GM12878 (cell line): ENCODE results near the gene PDCD10. TPM values are rescaled to one million over a fixed set of nuclear protein-coding genes. Genes with fewer than 3 reads are reported as not detected.

Experiments used
- ATF7 ChIP-seq: fragments of 450-650 bp; IDR thresholded peaks from 2 replicates; pipeline ENCODE4 v1.6.1; 2016; ENCODE audit warnings: low read depth, mild to moderate bottlenecking
- EED ChIP-seq: sonication (generic); IDR thresholded peaks from 2 replicates; pipeline ENCODE4 v1.6.1; 2016; ENCODE audit warnings: antibody characterized with exemption, low read depth
- GABPA ChIP-seq: IDR thresholded peaks from 2 replicates; pipeline ENCODE4 v1.6.1; 2014; ENCODE audit warnings: antibody characterized with exemption, low read depth, mild to moderate bottlenecking, inconsistent platforms
- HCFC1 ChIP-seq: fragments of 150-350 bp; IDR thresholded peaks from 2 replicates; pipeline ENCODE4 v1.6.1; 2014; ENCODE audit warnings: low read length
- HDAC6 ChIP-seq: fragments of 200-600 bp; sonication (generic); IDR thresholded peaks from one replicate; pipeline ENCODE4 v1.8.0; 2017; ENCODE audit warnings: antibody characterized with exemption; ENCODE audit not compliant: unreplicated experiment
- HDGF ChIP-seq: fragments of 450-650 bp; IDR thresholded peaks from 2 replicates; pipeline ENCODE4 v1.6.1; 2016; ENCODE audit warnings: antibody characterized with exemption
- IKZF1 ChIP-seq: fragments of 450-650 bp; conservative IDR thresholded peaks from 2 replicates; pipeline ENCODE4 v1.6.1; 2017; ENCODE audit warnings: antibody characterized with exemption, mild to moderate bottlenecking
- KAT2A ChIP-seq: conservative IDR thresholded peaks from 2 replicates; pipeline ENCODE4 v1.6.1; 2011; ENCODE audit warnings: low read depth, low read length; ENCODE audit not compliant: control insufficient read depth
- MXI1 ChIP-seq: fragments of 150-350 bp; IDR thresholded peaks from 2 replicates; pipeline ENCODE4 v1.6.1; 2011; ENCODE audit warnings: low read depth, mild to moderate bottlenecking, inconsistent platforms, low read length, improper control_type of control experiment
- MYC ChIP-seq: IDR thresholded peaks from 2 replicates; pipeline ENCODE4 v1.6.1; 2011; ENCODE audit warnings: mild to moderate bottlenecking, low read length, moderate library complexity, inconsistent platforms; ENCODE audit not compliant: insufficient read depth, insufficient replicate concordance, insufficient read length, severe bottlenecking
- NFXL1 ChIP-seq: fragments of 450-650 bp; IDR thresholded peaks from 2 replicates; pipeline ENCODE4 v1.6.1; 2017; ENCODE audit warnings: antibody characterized with exemption, mild to moderate bottlenecking, borderline replicate concordance
- SREBF2 ChIP-seq: IDR thresholded peaks from 2 replicates; pipeline ENCODE4 v1.6.1; 2012; ENCODE audit warnings: mild to moderate bottlenecking, low read length
- SRF ChIP-seq, 2 experiments: IDR thresholded peaks; 2 replicates each; pipeline ENCODE4 v1.6.1; 2011; ENCODE audit warnings: low read depth in 2 of 2, low read length in 2 of 2, mild to moderate bottlenecking in 1 of 2, moderate library complexity in 1 of 2
- ZNF24 ChIP-seq: fragments of 450-650 bp; IDR thresholded peaks from 2 replicates; pipeline ENCODE4 v1.6.1; 2017; ENCODE audit warnings: antibody characterized with exemption, mild to moderate bottlenecking
- polyA plus RNA-seq, 11 experiments: library from polyadenylated mRNA; depleted of rRNA in 4 of 11; unstranded in 6 of 11; stranded (reverse) in 5 of 11; fragments of >200 nt; fragmentation: Nextera tagmentation in 4 of 11; fragmentation: Illumina TruSeq in 1 of 11; extraction: Ambion mirVana in 4 of 11; extraction: Trizol in 1 of 11; gene quantifications; 1 replicate in 1 of 11; 2 replicates in 10 of 11; pipeline versions ENCODE4 v1.2.1 to v1.2.3, GENCODE V29; 2011 to 2016; ENCODE audit warnings: inconsistent platforms in 2 of 11, missing spikeins in 2 of 11, low read depth in 1 of 11
- total RNA-seq, 4 experiments: library from RNA; depleted of rRNA in 3 of 4; stranded (reverse); fragments of >200 nt in 3 of 4; fragmentation: Illumina TruSeq in 1 of 4; extraction: Trizol in 1 of 4; gene quantifications; 2 replicates each; pipeline versions ENCODE4 v1.2.1 to v1.2.3, GENCODE V29; 2013 to 2021
- TF ChIP-seq, protein P1 (sequence below): IDR thresholded peaks from 2 replicates; pipeline ENCODE4 v1.6.1; 2011; ENCODE audit warnings: borderline replicate concordance, low read depth, mild to moderate bottlenecking, moderate library complexity, low read length; ENCODE audit not compliant: insufficient read depth, poor library complexity, severe bottlenecking
- TF ChIP-seq, protein P2 (sequence below): fragments of 450-650 bp; formaldehyde crosslinking; IDR thresholded peaks from 2 replicates; pipeline ENCODE4 v1.5.0; 2022; ENCODE audit warnings: mild to moderate bottlenecking, missing genetic modification characterization
- TF ChIP-seq, protein P3 (sequence below): fragments of 450-650 bp; IDR thresholded peaks from 2 replicates; pipeline ENCODE4 v1.6.1; 2018; ENCODE audit warnings: mild to moderate bottlenecking, low read depth, moderate library complexity; ENCODE audit not compliant: partially characterized antibody

PDCD10 gene
- total and polyA plus RNA-seq, 10 of the 15 experiments (the other 5 are each of a cell fraction or from before 2014, with no cell fraction given) = 64.1 to 247 (median 125) TPM

DNA sequence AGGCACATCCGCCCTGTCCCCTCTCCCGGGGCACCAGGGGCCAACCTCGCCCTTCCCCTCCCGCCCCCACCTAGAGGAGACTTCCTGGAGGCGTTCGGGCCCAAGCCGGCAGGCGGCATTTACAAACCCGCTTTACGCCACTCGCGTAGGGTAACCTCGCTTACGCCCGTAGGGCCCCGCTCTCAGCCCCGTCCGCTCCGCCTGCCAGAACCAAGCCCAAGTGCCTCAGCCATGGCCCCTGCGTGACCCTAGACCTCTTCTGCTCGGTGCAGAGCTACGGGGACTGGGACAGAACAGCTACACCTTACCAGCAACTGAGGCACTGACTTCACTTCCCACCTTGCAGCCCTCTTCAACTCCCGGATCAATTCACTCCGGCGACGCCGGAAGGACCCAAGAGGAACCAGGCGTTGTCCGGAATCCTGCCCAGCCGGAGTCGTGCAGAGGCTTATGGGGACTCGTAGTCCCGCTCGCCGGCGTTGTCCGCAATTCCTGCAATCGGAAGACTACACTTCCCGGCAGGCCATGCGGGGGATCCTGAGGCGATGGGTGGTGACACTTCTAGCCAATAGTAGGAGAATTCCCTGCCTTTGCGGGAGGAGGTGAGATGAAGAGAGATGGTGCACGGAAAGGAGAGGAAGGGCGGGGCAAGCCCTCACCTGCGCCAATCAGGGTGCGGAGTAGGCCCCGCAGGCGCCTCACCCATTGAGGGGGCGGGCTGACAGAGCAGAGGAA, at the start of gene PDCD10 (continued):
- TF ChIP-seq, protein P1, sequence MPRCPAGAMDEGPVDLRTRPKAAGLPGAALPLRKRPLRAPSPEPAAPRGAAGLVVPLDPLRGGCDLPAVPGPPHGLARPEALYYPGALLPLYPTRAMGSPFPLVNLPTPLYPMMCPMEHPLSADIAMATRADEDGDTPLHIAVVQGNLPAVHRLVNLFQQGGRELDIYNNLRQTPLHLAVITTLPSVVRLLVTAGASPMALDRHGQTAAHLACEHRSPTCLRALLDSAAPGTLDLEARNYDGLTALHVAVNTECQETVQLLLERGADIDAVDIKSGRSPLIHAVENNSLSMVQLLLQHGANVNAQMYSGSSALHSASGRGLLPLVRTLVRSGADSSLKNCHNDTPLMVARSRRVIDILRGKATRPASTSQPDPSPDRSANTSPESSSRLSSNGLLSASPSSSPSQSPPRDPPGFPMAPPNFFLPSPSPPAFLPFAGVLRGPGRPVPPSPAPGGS = peak; percentile 21
- TF ChIP-seq MYC (peak; percentile 15), IKZF1 (peak; percentile 96), NFXL1 (no peak), ZNF24 (no peak), HDAC6 (no peak), KAT2A (no peak), HCFC1 (peak; percentile 97), ATF7 (no peak), GABPA (peak; percentile 92), MXI1 (peak; percentile 68), SREBF2 (no peak), SRF (IDR thresholded peaks at IDR 0.05; ENCODE audit: low read depth in 2 of 2, low read length in 2 of 2) (peak in 1 of 2 experiments; percentile 64; a peak in 1 of 4 replicates), EED (peak; percentile 70; the same call in 1 of the 2 replicates), HDGF (peak; percentile 98)
- TF ChIP-seq, protein P2, sequence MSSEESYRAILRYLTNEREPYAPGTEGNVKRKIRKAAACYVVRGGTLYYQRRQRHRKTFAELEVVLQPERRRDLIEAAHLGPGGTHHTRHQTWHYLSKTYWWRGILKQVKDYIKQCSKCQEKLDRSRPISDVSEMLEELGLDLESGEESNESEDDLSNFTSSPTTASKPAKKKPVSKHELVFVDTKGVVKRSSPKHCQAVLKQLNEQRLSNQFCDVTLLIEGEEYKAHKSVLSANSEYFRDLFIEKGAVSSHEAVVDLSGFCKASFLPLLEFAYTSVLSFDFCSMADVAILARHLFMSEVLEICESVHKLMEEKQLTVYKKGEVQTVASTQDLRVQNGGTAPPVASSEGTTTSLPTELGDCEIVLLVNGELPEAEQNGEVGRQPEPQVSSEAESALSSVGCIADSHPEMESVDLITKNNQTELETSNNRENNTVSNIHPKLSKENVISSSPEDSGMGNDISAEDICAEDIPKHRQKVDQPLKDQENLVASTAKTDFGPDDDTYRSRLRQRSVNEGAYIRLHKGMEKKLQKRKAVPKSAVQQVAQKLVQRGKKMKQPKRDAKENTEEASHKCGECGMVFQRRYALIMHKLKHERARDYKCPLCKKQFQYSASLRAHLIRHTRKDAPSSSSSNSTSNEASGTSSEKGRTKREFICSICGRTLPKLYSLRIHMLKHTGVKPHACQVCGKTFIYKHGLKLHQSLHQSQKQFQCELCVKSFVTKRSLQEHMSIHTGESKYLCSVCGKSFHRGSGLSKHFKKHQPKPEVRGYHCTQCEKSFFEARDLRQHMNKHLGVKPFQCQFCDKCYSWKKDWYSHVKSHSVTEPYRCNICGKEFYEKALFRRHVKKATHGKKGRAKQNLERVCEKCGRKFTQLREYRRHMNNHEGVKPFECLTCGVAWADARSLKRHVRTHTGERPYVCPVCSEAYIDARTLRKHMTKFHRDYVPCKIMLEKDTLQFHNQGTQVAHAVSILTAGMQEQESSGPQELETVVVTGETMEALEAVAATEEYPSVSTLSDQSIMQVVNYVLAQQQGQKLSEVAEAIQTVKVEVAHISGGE = peak; percentile 71
- TF ChIP-seq, protein P3, sequence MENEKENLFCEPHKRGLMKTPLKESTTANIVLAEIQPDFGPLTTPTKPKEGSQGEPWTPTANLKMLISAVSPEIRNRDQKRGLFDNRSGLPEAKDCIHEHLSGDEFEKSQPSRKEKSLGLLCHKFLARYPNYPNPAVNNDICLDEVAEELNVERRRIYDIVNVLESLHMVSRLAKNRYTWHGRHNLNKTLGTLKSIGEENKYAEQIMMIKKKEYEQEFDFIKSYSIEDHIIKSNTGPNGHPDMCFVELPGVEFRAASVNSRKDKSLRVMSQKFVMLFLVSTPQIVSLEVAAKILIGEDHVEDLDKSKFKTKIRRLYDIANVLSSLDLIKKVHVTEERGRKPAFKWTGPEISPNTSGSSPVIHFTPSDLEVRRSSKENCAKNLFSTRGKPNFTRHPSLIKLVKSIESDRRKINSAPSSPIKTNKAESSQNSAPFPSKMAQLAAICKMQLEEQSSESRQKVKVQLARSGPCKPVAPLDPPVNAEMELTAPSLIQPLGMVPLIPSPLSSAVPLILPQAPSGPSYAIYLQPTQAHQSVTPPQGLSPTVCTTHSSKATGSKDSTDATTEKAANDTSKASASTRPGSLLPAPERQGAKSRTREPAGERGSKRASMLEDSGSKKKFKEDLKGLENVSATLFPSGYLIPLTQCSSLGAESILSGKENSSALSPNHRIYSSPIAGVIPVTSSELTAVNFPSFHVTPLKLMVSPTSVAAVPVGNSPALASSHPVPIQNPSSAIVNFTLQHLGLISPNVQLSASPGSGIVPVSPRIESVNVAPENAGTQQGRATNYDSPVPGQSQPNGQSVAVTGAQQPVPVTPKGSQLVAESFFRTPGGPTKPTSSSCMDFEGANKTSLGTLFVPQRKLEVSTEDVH = no peak
